Measurements from ENCODE around the gene TUBGCP3. TPM values are rescaled to one million over a fixed set of nuclear protein-coding genes. Genes with fewer than 3 reads are reported as not detected.

TUBGCP3 gene
- total and polyA plus RNA-seq, 2 experiments from 2014 or later, result 12.8 to 40.2 TPM

DNA sequence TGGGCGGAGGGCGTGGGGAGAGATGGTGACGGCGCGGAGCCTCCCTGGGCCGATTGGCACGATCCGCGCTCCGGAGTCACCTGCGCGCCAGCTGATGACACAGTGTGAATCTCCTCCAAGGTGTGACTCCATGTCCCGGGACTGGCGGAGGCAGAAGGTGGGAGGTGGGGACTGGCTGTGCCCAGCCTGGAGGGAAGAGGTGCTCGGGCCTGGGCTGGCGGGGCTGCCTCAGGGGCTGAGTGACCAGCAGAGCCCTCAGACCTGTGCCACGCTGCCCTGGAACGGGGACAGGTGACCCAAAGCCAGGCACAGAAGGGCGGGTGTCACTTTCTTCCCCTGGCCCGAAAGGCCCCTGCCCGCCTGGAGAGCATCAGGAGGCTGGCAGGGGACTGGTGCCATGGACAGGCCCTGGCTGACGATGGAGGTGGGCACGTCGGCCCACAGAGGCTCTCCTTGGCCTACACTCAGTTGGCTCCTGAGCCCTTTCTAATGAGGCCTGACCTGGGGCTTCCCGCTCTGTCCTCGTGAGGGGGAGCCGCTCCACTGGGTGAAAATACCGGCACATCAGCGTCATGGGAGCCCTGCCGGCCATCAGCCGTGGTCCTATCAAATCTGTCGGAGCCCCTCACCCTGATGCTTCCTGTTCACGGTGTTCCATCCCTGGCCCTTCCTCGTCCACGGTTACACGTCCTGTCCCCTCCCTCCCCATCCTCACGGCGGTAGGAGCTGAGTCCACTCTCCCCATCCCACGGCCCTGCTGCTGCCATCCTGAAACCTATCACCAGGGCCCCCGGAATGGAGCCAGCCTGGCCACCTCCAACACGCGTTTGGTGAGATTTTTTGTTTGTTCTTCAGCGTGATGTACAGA is 136.2 kb downstream of the TUBGCP3 start:
- TF ChIP-seq POLR2AphosphoS5 (IDR thresholded peaks at IDR 0.05; ENCODE audit: low read depth) (no peak), CREB1 (CRISPR knock-in tag; IDR thresholded peaks at IDR 0.05; ENCODE audit: low read depth) (no peak), EZH2 (IDR thresholded peaks at IDR 0.05; ENCODE audit: low read depth, unreplicated experiment) (no peak), EZH2phosphoT487 (IDR thresholded peaks at IDR 0.05; ENCODE audit: unreplicated experiment) (no peak), ZNF331 (CRISPR knock-in tag; IDR thresholded peaks at IDR 0.05; ENCODE audit: low read depth) (no peak), ZNF114 (CRISPR knock-in tag; IDR thresholded peaks at IDR 0.05) (no peak), NANOG (IDR thresholded peaks at IDR 0.05; ENCODE audit: borderline replicate concordance) (no peak), JUNB (IDR thresholded peaks at IDR 0.05; ENCODE audit: unreplicated experiment) (no peak), STAT1 (IDR thresholded peaks at IDR 0.05; ENCODE audit: unreplicated experiment) (no peak)
- TF ChIP-seq, protein P1, sequence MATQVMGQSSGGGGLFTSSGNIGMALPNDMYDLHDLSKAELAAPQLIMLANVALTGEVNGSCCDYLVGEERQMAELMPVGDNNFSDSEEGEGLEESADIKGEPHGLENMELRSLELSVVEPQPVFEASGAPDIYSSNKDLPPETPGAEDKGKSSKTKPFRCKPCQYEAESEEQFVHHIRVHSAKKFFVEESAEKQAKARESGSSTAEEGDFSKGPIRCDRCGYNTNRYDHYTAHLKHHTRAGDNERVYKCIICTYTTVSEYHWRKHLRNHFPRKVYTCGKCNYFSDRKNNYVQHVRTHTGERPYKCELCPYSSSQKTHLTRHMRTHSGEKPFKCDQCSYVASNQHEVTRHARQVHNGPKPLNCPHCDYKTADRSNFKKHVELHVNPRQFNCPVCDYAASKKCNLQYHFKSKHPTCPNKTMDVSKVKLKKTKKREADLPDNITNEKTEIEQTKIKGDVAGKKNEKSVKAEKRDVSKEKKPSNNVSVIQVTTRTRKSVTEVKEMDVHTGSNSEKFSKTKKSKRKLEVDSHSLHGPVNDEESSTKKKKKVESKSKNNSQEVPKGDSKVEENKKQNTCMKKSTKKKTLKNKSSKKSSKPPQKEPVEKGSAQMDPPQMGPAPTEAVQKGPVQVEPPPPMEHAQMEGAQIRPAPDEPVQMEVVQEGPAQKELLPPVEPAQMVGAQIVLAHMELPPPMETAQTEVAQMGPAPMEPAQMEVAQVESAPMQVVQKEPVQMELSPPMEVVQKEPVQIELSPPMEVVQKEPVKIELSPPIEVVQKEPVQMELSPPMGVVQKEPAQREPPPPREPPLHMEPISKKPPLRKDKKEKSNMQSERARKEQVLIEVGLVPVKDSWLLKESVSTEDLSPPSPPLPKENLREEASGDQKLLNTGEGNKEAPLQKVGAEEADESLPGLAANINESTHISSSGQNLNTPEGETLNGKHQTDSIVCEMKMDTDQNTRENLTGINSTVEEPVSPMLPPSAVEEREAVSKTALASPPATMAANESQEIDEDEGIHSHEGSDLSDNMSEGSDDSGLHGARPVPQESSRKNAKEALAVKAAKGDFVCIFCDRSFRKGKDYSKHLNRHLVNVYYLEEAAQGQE (IDR thresholded peaks at IDR 0.05; ENCODE audit: unreplicated experiment), result no peak
- TF ChIP-seq, protein P2, sequence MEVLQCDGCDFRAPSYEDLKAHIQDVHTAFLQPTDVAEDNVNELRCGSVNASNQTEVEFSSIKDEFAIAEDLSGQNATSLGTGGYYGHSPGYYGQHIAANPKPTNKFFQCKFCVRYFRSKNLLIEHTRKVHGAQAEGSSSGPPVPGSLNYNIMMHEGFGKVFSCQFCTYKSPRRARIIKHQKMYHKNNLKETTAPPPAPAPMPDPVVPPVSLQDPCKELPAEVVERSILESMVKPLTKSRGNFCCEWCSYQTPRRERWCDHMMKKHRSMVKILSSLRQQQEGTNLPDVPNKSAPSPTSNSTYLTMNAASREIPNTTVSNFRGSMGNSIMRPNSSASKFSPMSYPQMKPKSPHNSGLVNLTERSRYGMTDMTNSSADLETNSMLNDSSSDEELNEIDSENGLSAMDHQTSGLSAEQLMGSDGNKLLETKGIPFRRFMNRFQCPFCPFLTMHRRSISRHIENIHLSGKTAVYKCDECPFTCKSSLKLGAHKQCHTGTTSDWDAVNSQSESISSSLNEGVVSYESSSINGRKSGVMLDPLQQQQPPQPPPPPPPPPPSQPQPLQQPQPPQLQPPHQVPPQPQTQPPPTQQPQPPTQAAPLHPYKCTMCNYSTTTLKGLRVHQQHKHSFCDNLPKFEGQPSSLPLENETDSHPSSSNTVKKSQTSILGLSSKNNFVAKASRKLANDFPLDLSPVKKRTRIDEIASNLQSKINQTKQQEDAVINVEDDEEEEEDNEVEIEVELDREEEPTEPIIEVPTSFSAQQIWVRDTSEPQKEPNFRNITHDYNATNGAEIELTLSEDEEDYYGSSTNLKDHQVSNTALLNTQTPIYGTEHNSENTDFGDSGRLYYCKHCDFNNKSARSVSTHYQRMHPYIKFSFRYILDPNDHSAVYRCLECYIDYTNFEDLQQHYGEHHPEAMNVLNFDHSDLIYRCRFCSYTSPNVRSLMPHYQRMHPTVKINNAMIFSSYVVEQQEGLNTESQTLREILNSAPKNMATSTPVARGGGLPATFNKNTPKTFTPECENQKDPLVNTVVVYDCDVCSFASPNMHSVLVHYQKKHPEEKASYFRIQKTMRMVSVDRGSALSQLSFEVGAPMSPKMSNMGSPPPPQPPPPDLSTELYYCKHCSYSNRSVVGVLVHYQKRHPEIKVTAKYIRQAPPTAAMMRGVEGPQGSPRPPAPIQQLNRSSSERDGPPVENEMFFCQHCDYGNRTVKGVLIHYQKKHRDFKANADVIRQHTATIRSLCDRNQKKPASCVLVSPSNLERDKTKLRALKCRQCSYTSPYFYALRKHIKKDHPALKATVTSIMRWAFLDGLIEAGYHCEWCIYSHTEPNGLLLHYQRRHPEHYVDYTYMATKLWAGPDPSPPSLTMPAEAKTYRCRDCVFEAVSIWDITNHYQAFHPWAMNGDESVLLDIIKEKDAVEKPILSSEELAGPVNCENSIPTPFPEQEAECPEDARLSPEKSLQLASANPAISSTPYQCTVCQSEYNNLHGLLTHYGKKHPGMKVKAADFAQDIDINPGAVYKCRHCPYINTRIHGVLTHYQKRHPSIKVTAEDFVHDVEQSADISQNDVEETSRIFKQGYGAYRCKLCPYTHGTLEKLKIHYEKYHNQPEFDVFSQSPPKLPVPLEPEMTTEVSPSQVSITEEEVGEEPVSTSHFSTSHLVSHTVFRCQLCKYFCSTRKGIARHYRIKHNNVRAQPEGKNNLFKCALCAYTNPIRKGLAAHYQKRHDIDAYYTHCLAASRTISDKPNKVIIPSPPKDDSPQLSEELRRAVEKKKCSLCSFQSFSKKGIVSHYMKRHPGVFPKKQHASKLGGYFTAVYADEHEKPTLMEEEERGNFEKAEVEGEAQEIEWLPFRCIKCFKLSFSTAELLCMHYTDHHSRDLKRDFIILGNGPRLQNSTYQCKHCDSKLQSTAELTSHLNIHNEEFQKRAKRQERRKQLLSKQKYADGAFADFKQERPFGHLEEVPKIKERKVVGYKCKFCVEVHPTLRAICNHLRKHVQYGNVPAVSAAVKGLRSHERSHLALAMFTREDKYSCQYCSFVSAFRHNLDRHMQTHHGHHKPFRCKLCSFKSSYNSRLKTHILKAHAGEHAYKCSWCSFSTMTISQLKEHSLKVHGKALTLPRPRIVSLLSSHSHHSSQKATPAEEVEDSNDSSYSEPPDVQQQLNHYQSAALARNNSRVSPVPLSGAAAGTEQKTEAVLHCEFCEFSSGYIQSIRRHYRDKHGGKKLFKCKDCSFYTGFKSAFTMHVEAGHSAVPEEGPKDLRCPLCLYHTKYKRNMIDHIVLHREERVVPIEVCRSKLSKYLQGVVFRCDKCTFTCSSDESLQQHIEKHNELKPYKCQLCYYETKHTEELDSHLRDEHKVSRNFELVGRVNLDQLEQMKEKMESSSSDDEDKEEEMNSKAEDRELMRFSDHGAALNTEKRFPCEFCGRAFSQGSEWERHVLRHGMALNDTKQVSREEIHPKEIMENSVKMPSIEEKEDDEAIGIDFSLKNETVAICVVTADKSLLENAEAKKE (CRISPR knock-in tag; IDR thresholded peaks at IDR 0.05), result no peak
- TF ChIP-seq, protein P3, sequence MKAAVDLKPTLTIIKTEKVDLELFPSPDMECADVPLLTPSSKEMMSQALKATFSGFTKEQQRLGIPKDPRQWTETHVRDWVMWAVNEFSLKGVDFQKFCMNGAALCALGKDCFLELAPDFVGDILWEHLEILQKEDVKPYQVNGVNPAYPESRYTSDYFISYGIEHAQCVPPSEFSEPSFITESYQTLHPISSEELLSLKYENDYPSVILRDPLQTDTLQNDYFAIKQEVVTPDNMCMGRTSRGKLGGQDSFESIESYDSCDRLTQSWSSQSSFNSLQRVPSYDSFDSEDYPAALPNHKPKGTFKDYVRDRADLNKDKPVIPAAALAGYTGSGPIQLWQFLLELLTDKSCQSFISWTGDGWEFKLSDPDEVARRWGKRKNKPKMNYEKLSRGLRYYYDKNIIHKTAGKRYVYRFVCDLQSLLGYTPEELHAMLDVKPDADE (IDR thresholded peaks at IDR 0.05), result no peak
- TF ChIP-seq, protein P4, sequence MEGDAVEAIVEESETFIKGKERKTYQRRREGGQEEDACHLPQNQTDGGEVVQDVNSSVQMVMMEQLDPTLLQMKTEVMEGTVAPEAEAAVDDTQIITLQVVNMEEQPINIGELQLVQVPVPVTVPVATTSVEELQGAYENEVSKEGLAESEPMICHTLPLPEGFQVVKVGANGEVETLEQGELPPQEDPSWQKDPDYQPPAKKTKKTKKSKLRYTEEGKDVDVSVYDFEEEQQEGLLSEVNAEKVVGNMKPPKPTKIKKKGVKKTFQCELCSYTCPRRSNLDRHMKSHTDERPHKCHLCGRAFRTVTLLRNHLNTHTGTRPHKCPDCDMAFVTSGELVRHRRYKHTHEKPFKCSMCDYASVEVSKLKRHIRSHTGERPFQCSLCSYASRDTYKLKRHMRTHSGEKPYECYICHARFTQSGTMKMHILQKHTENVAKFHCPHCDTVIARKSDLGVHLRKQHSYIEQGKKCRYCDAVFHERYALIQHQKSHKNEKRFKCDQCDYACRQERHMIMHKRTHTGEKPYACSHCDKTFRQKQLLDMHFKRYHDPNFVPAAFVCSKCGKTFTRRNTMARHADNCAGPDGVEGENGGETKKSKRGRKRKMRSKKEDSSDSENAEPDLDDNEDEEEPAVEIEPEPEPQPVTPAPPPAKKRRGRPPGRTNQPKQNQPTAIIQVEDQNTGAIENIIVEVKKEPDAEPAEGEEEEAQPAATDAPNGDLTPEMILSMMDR (conservative IDR thresholded peaks at IDR 0.05; ENCODE audit: low read depth in 2 of 2), result no peak

More for the DNA sequence above, 136.2 kb downstream of the TUBGCP3 start:
- no peak for DNase-seq (ENCODE audit: low spot score)
- no peak overlapping the region for H3K27ac Mint-ChIP-seq
- H3K4me1 Mint-ChIP-seq, result no peaks in the 10 kb centered on the region
- H3K9me3 Mint-ChIP-seq, result no peaks in the 10 kb centered on the region
- no peaks in the 10 kb centered on the region for H3K36me3 ChIP-seq (ENCODE audit: insufficient read depth)
- ATAC-seq, result no peak
- H3K27ac ChIP-seq (ENCODE audit: low read depth), result no peak overlapping the region
- no peak overlapping the region for H3K4me3 Mint-ChIP-seq
- no peaks in the 10 kb centered on the region for H3K79me2 ChIP-seq (replicated peaks; ENCODE audit: insufficient read depth)
- no peak overlapping the region for H2AFZ ChIP-seq
- H3K4me3 ChIP-seq, result no peak overlapping the region
- H3K27me3 ChIP-seq (ENCODE audit: insufficient read depth), result no peaks in the 10 kb centered on the region
- H4K20me1 ChIP-seq (replicated peaks; ENCODE audit: insufficient read depth), result no peaks in the 10 kb centered on the region
- no peaks in the 10 kb centered on the region for H3K9me2 ChIP-seq (ENCODE audit: insufficient read depth)
- no peaks in the 10 kb centered on the region for H3K36me3 Mint-ChIP-seq (ENCODE audit: low read depth)
- no peaks in the 10 kb centered on the region for H3F3A ChIP-seq (replicated peaks; ENCODE audit: low read depth)
- H3K4me2 ChIP-seq, result no peak overlapping the region
- peaks cover 2% of the 10 kb centered on the region for H3K27me3 Mint-ChIP-seq (ENCODE audit: insufficient read depth, low read depth, poor library complexity)
- H3K4me1 ChIP-seq (ENCODE audit: insufficient read depth), result no peaks in the 10 kb centered on the region
